ENCODE results near the gene TADA2B.

DNA sequence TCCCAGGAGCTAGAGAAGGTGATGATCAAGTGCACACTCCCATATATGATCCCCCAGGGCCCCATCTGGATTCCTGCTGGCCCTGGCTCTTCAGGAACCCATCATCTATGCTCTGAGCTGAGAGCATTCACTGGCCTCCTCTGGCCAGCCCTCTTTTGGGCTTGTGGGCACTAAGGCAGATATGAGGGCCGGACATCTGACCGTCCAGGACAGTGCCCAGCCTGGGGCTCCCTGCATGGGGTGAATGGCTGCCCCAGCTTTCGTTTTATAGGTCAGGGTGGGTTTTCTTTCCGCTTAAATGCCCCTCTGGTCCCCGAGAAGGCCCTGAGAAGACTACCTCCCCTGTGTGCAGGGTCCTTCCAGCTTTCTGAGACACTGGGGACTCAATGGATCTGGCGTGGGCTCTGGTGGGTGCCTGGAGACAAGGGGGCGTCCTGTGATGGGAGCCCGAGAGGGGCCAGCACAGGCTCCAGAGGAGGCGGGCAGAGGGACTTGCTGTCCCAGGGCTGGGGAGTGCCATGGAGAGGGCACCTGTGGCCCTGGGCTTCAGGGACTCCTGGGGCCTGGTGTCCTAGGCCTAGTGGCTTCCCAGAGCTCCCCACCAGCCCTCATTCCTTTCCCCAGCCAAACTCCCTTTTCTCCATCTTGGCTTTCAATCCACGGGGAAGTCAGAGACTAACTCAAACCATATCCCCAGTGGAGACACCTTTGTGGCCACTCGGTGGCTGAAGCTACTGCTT, 64.2 kb downstream of the TADA2B start:
- TF ChIP-seq, protein P1, sequence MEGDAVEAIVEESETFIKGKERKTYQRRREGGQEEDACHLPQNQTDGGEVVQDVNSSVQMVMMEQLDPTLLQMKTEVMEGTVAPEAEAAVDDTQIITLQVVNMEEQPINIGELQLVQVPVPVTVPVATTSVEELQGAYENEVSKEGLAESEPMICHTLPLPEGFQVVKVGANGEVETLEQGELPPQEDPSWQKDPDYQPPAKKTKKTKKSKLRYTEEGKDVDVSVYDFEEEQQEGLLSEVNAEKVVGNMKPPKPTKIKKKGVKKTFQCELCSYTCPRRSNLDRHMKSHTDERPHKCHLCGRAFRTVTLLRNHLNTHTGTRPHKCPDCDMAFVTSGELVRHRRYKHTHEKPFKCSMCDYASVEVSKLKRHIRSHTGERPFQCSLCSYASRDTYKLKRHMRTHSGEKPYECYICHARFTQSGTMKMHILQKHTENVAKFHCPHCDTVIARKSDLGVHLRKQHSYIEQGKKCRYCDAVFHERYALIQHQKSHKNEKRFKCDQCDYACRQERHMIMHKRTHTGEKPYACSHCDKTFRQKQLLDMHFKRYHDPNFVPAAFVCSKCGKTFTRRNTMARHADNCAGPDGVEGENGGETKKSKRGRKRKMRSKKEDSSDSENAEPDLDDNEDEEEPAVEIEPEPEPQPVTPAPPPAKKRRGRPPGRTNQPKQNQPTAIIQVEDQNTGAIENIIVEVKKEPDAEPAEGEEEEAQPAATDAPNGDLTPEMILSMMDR (IDR thresholded peaks at IDR 0.05), result no peak
- TF ChIP-seq POLR2AphosphoS5 (IDR thresholded peaks at IDR 0.05), result no peak
- TF ChIP-seq POLR2A (IDR thresholded peaks at IDR 0.05), result no peak
